ENCODE data around the gene CAST.

Gene CAST

GRCh38 chr5:96750110-96750822 lies 88.1 kb downstream of the CAST start:
- DNase-seq (ENCODE audit: low spot score) = no peak

GRCh38 chr5:96751203-96752169 lies 89.3 kb downstream of the CAST start:
- DNase-seq (ENCODE audit: low spot score) = no peak

DNA sequence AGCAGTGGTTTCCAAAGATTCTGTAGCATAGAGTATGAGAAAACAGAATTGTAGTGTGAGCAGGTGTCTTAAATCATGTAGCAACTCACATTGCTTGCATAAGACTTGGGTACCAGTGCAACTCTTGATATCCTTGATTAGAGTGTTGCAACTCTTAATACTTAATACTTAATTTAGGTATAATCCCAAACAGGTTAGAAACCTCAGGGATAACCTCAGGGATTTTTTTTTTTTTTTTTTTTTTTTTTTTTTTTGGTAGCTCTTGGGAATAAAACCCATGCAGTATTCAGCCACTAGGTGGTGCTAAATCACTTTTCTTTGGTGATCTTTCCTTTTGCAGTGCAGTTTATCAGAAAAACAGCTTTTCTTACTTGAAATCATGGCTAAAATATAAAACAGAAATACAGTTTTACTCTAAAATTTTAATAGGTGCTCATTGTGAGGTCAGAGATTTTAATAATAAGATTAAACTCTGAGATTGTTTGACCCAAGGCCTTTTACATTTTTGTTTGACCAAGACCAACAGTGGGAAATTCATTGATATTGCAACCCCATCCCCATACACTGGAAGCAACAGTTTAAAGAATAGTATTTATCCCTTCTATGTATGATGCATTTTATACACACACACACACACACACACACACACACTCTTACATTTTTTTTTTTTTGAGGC lies 90.3 kb downstream of the CAST start:
- peak; percentile 69 for DNase-seq (ENCODE audit: low spot score)

GRCh38 chr5:96753017-96753397 lies 90.8 kb downstream of the CAST start:
- no peak for DNase-seq (ENCODE audit: low spot score)

- DNase-seq (ENCODE audit: low spot score) = no peak
Observed at GRCh38 chr5:96753848-96754247, 91.7 kb downstream of the CAST start.

DNA sequence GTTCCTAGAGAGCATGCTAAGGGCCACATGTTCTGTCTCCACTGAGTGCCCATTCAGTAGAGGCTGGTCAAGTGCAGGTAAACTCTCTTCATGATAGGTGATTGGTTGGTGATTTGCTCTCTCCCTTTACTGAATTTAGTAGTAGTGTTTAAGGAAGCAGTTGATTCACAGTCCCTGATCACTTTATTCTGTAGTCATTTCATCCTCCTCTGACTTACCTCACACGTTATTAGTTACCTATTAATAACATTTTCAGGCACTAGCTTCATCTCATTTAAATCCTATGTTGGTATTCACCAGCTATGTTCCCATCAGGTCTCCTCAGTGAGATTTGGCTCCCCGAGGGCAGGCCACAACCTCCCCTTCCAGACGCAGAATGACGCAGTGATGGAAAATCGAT lies 93.7 kb downstream of the CAST start:
- DNase-seq (ENCODE audit: low spot score) = no peak

- no peak for DNase-seq (ENCODE audit: low spot score)
Observed at GRCh38 chr5:96756985-96757384, 94.8 kb downstream of the CAST start.

- no peak for DNase-seq (ENCODE audit: low spot score)
Observed at GRCh38 chr5:96758621-96759020, 96.4 kb downstream of the CAST start.

GRCh38 chr5:96761618-96762017 lies 99.4 kb downstream of the CAST start:
- DNase-seq (ENCODE audit: low spot score) = no peak

DNA sequence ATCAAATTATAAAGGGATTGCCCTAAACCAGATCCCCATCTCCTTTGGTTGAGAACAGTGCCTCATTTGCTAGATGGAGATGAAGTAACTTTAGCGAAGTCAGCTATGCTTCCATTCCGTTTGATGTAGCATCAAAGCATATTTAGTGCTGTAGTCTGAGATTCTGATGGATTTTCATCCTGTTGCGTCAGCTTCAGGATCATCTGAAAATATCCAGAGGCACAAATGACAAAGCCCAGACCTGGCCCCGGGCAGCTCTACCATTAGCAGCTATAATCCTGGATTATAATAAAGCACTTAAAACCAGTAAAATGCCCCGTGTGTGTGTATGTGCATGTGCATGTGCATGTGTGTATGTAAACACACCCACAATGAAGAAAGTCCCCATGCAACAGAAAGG lies 100.8 kb downstream of the CAST start:
- no peak for DNase-seq (ENCODE audit: low spot score)

DNA sequence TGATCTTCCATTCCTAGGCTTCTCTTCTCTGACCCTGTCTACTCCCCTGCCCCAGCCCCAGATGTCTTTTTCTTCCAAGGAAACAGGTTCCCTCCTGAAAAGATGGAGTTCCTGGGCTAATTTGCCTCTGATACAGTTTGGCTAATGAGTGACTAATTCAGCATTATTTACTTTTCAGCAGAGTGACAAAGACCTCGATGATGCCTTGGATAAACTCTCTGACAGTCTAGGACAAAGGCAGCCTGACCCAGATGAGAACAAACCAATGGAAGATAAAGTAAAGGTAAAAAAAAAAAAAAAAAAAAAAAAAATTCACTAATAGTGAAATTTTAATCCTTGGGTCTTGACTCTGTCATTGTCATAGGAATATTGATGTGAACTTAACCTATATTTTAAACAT lies 102.9 kb downstream of the CAST start:
- no peak for DNase-seq (ENCODE audit: low spot score)

- DNase-seq (ENCODE audit: low spot score) = no peak
Observed at GRCh38 chr5:96768708-96769251, 106.6 kb downstream of the CAST start.

DNA sequence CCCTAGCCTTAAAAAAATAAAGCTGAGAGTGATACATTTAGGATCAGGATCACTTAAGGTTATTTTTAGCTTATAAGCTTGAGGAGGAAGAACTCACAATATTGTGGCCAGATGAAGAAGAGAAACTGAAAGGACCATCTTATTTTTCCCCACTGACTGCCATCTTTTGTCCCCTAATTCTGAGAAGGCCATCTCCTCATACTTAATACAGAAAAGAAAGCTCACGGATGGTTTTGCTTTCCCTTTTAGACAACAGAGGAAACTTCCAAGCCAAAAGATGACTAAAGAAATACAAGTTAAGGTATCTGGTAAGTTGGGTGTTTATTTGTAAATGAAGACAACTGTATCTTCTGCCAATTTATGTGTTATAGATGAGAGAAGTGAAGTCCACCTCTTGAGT lies 109.2 kb downstream of the CAST start:
- DNase-seq (ENCODE audit: low spot score) = no peak

DNA sequence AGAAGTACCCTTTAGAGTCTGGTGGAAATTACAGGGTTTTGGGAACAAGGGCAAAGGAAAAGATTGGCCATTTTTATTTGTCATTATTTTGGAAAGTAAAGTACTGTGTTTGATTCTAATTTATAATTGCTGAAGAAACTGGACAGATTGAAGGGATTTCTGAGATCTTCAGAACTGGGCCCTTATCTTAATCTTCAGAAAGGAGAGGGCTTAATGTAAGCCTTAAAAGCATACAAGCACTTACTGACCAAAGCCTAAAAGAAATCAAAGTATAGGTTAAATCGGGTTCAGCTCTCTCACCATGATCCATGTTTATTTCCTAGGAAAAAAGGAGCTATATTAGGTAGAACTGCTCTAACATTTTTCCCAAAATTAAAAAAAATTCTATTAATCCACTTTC lies 109.9 kb downstream of the CAST start:
- DNase-seq (ENCODE audit: low spot score) = no peak

GRCh38 chr5:96772542-96772941 lies 110.4 kb downstream of the CAST start:
- no peak for DNase-seq (ENCODE audit: low spot score)

GRCh38 chr5:96775050-96775449 lies 112.9 kb downstream of the CAST start:
- no peak for DNase-seq (ENCODE audit: low spot score)

GRCh38 chr5:96775689-96776088 lies 113.5 kb downstream of the CAST start:
- no peak for DNase-seq (ENCODE audit: low spot score)

DNA sequence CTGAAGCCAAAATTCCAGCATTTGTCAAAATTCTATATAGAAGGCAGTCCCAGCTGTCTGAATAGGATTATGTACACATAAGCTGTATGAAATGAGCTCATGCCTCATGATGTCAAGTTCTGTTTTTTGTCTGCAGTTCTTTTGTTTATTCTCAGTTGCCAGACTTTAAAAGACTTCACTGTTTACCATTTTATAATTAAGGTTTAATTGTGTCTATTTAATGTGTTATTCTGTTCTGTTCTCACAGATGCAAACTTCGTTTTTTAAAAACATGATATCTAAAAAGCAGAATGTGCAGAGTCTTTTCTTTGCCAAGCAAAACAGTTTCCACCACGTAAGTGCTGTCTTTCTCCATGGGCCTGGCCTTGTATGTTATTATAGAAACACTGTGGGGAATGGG lies 114.4 kb downstream of the CAST start:
- DNase-seq (ENCODE audit: low spot score) = no peak

GRCh38 chr5:96778409-96778808 lies 116.2 kb downstream of the CAST start:
- no peak for DNase-seq (ENCODE audit: low spot score)

DNA sequence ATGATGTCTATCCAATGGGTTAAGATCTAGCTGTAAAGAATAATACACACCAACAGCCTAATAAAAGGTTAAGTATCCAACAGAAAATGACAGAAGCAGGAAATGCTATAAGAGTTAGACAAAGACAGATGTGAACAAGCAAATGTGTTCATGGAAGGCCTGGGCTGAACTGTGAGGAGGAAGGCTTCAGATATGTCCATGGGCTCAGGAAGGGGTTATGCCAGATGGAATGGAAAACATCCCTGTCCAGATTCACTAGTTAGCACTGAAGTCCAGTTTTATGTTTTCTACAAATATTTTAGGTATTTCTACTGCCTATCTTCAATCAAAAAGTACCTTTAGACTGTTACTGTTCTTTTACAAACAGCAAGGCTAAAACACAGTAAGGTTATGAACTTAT lies 118.5 kb downstream of the CAST start:
- DNase-seq (ENCODE audit: low spot score) = no peak

GRCh38 chr5:96781031-96781971 lies 119.1 kb downstream of the CAST start:
- no peak for DNase-seq (ENCODE audit: low spot score)
